ENCODE results near the gene MTF2. TPM values are rescaled to one million over a fixed set of nuclear protein-coding genes. Genes with fewer than 3 reads are reported as not detected.

MTF2 gene
- total RNA-seq, 1 donor = 31.1 TPM

GRCh38 chr1:93143136-93143535 is 64.1 kb downstream of the MTF2 start:
- no peak overlapping the region for H3K4me3 ChIP-seq (ENCODE audit: low read depth, low read length)
- no peak for DNase-seq (ENCODE audit: low read depth)
- no peak for TF ChIP-seq CTCF (IDR thresholded peaks at IDR 0.05; ENCODE audit: insufficient read depth, low read depth, low read length)

GRCh38 chr1:93143769-93144168 is 64.7 kb downstream of the MTF2 start:
- no peak overlapping the region for H3K4me3 ChIP-seq (ENCODE audit: low read depth, low read length)
- DNase-seq (ENCODE audit: low read depth) = no peak
- TF ChIP-seq CTCF (IDR thresholded peaks at IDR 0.05; ENCODE audit: insufficient read depth, low read depth, low read length) = no peak

GRCh38 chr1:93148001-93148400 is 68.9 kb downstream of the MTF2 start:
- TF ChIP-seq CTCF (IDR thresholded peaks at IDR 0.05; ENCODE audit: insufficient read depth, low read depth, low read length) = no peak
- DNase-seq (ENCODE audit: low read depth) = peak; percentile 41
- no peak overlapping the region for H3K4me3 ChIP-seq (ENCODE audit: low read depth, low read length)

- no peak for DNase-seq (ENCODE audit: low read depth)
- TF ChIP-seq CTCF (IDR thresholded peaks at IDR 0.05; ENCODE audit: insufficient read depth, low read depth, low read length) = no peak
- H3K4me3 ChIP-seq (ENCODE audit: low read depth, low read length) = no peak overlapping the region
Observed at GRCh38 chr1:93150729-93151128, 71.6 kb downstream of the MTF2 start.

GRCh38 chr1:93151474-93151873 is 72.4 kb downstream of the MTF2 start:
- TF ChIP-seq CTCF (IDR thresholded peaks at IDR 0.05; ENCODE audit: insufficient read depth, low read depth, low read length) = no peak
- DNase-seq (ENCODE audit: low read depth) = no peak
- no peak overlapping the region for H3K4me3 ChIP-seq (ENCODE audit: low read depth, low read length)

GRCh38 chr1:93152835-93153234 is 73.8 kb downstream of the MTF2 start:
- TF ChIP-seq CTCF (IDR thresholded peaks at IDR 0.05; ENCODE audit: insufficient read depth, low read depth, low read length) = no peak
- DNase-seq (ENCODE audit: low read depth) = no peak
- no peak overlapping the region for H3K4me3 ChIP-seq (ENCODE audit: low read depth, low read length)

GRCh38 chr1:93154898-93155297 is 75.8 kb downstream of the MTF2 start:
- DNase-seq (ENCODE audit: low read depth) = no peak
- no peak overlapping the region for H3K4me3 ChIP-seq (ENCODE audit: low read depth, low read length)
- TF ChIP-seq CTCF (IDR thresholded peaks at IDR 0.05; ENCODE audit: insufficient read depth, low read depth, low read length) = no peak
